ENCODE measurements around the gene C11orf65. TPM values are rescaled to one million over a fixed set of nuclear protein-coding genes. Genes with fewer than 3 reads are reported as not detected.
A peak's percentile ranks its signal among the peaks of the same experiment; 100 is the strongest.
"Not testable (repeated sequence)": the region's sequence is repeated elsewhere in the genome, so short reads cannot be mapped to it uniquely, and the experiment has no call there.

The C11orf65 gene
- total RNA-seq, 1 donor from 2014 or later = 0.79 TPM

- Histone ChIP-seq H3K4me3 (ENCODE audit: low read depth, low read length) (no peak overlapping the region), H3K36me3 (ENCODE audit: control insufficient read depth, insufficient read depth, low read length) (no peaks in the 10 kb centered on the region), H3K27me3 (ENCODE audit: control insufficient read depth, insufficient read depth, low read length) (no peaks in the 10 kb centered on the region)
- FAIRE-seq = no peak
- DNase-seq (ENCODE audit: low read depth) = no peak
- TF ChIP-seq CTCF (IDR thresholded peaks at IDR 0.05; ENCODE audit: insufficient read depth, low read length, severe bottlenecking) = no peak
Measured at GRCh38 chr11:108431997-108432396, 35.3 kb downstream of the C11orf65 start.

GRCh38 chr11:108431370-108431769 is 36.0 kb downstream of the C11orf65 start:
- FAIRE-seq (no peak), DNase-seq (ENCODE audit: low read depth) (peak; percentile 15)
- Histone ChIP-seq H3K36me3 (ENCODE audit: control insufficient read depth, insufficient read depth, low read length) (no peaks in the 10 kb centered on the region), H3K4me3 (ENCODE audit: low read depth, low read length) (no peak overlapping the region), H3K27me3 (ENCODE audit: control insufficient read depth, insufficient read depth, low read length) (no peaks in the 10 kb centered on the region)
- TF ChIP-seq CTCF (IDR thresholded peaks at IDR 0.05; ENCODE audit: insufficient read depth, low read length, severe bottlenecking) = no peak

- H3K36me3 ChIP-seq (ENCODE audit: control insufficient read depth, insufficient read depth, low read length); H3K4me3 ChIP-seq (ENCODE audit: low read depth, low read length); H3K27me3 ChIP-seq (ENCODE audit: control insufficient read depth, insufficient read depth, low read length); FAIRE-seq: not testable (repeated sequence)
- TF ChIP-seq CTCF (IDR thresholded peaks at IDR 0.05; ENCODE audit: insufficient read depth, low read length, severe bottlenecking) = peak; percentile 31
- peak; percentile 8 for DNase-seq (ENCODE audit: low read depth)
Measured at GRCh38 chr11:108417551-108417950, 49.8 kb downstream of the C11orf65 start.

GRCh38 chr11:108414958-108415357 is 52.4 kb downstream of the C11orf65 start:
- FAIRE-seq (no peak), DNase-seq (ENCODE audit: low read depth) (no peak)
- TF ChIP-seq CTCF (IDR thresholded peaks at IDR 0.05; ENCODE audit: insufficient read depth, low read length, severe bottlenecking) = no peak
- Histone ChIP-seq H3K27me3 (ENCODE audit: control insufficient read depth, insufficient read depth, low read length) (no peaks in the 10 kb centered on the region), H3K36me3 (ENCODE audit: control insufficient read depth, insufficient read depth, low read length) (no peaks in the 10 kb centered on the region), H3K4me3 (ENCODE audit: low read depth, low read length) (no peak overlapping the region)

- Histone ChIP-seq H3K4me3 (ENCODE audit: low read depth, low read length) (no peak overlapping the region), H3K27me3 (ENCODE audit: control insufficient read depth, insufficient read depth, low read length) (no peaks in the 10 kb centered on the region), H3K36me3 (ENCODE audit: control insufficient read depth, insufficient read depth, low read length) (no peaks in the 10 kb centered on the region)
- FAIRE-seq (no peak), DNase-seq (ENCODE audit: low read depth) (peak; percentile 37)
- TF ChIP-seq CTCF (IDR thresholded peaks at IDR 0.05; ENCODE audit: insufficient read depth, low read length, severe bottlenecking) = no peak
Measured at GRCh38 chr11:108405706-108406105, 61.6 kb downstream of the C11orf65 start.

GRCh38 chr11:108403052-108403451 is 64.3 kb downstream of the C11orf65 start:
- no peaks in the 10 kb centered on the region for H3K36me3 ChIP-seq (ENCODE audit: control insufficient read depth, insufficient read depth, low read length)
- no peak for FAIRE-seq
- no peak for TF ChIP-seq CTCF (IDR thresholded peaks at IDR 0.05; ENCODE audit: insufficient read depth, low read length, severe bottlenecking)
- H3K27me3 ChIP-seq (ENCODE audit: control insufficient read depth, insufficient read depth, low read length) = no peaks in the 10 kb centered on the region
- no peak overlapping the region for H3K4me3 ChIP-seq (ENCODE audit: low read depth, low read length)
- DNase-seq (ENCODE audit: low read depth) = no peak
